Prostate gland (tissue), 2 donors: Measurements from ENCODE around the gene NEGR1. TPM values are rescaled to one million over a fixed set of nuclear protein-coding genes. Genes with fewer than 3 reads are reported as not detected.

Experiments
- DNase-seq: peaks from one replicate; pipeline ENCODE4 v3.0.0-alpha.2; 2019; ENCODE audit warnings: low spot score
- H3K27ac ChIP-seq, 2 donors: fragments of 200-600 bp; sonication (generic); 2 replicates each; pipeline ENCODE4 v1.5.1; 2017 to 2019
- H3K27me3 ChIP-seq: fragments of 200-600 bp; sonication (generic); replicated peaks from 2 replicates; pipeline ENCODE4 v1.5.1; 2019; ENCODE audit not compliant: insufficient read depth
- H3K36me3 ChIP-seq, 2 donors: fragments of 200-600 bp; sonication (generic); 1 replicate in 1 of 2; 2 replicates in 1 of 2; pipeline versions ENCODE4 v1.5.1 to v1.8.1; 2017 to 2019
- H3K4me1 ChIP-seq: fragments of 200-600 bp; sonication (generic); replicated peaks from 2 replicates; pipeline ENCODE4 v1.5.1; 2019
- H3K4me3 ChIP-seq, 2 donors: fragments of 200-600 bp; sonication (generic); 2 replicates each; pipeline ENCODE4 v1.5.1; 2017 to 2019
- H3K9me3 ChIP-seq: fragments of 200-600 bp; sonication (generic); 2 replicates; pipeline ENCODE4 v1.5.1; 2017
- POLR2A ChIP-seq: fragments of 450-650 bp; IDR thresholded peaks from one replicate; pipeline ENCODE4 v1.6.1; 2016; ENCODE audit warnings: antibody characterized with exemption, mild to moderate bottlenecking
- POLR2AphosphoS5 ChIP-seq: sonication (generic); formaldehyde crosslinking; IDR thresholded peaks from one replicate; pipeline ENCODE4 v1.6.1; 2017; ENCODE audit warnings: antibody characterized with exemption
- WGBS: methylation state at CpG from one replicate; pipeline ENCODE4 v1.1.5; 2018; 5-methylcytosine and 5-hydroxymethylcytosine counted together
- intact Hi-C: fragments of 100-400 bp; cut with DNase I; formaldehyde crosslinking; loops from one replicate; pipeline ENCODE4 v1.14.2; 2022
- total RNA-seq, 2 donors: library from RNA; depleted of rRNA; stranded (reverse); fragments of >200 nt; gene quantifications; one replicate each; pipeline ENCODE4 v1.1.0, GENCODE V29; 2016
- TF ChIP-seq, protein P1 (sequence below), 4 experiments: fragments of 200-600 bp in 2 of 4; fragments of 450-650 bp in 2 of 4; sonication (generic) in 2 of 4; IDR thresholded peaks; 1 replicate in 3 of 4; 2 replicates in 1 of 4; pipeline ENCODE4 v1.5.1; 2016 to 2019; ENCODE audit warnings: antibody characterized with exemption in 4 of 4, mild to moderate bottlenecking in 2 of 4, moderate library complexity in 2 of 4

Gene NEGR1
- total RNA-seq, 2 donors from 2014 or later, result 2.3 to 7.6 TPM

DNA sequence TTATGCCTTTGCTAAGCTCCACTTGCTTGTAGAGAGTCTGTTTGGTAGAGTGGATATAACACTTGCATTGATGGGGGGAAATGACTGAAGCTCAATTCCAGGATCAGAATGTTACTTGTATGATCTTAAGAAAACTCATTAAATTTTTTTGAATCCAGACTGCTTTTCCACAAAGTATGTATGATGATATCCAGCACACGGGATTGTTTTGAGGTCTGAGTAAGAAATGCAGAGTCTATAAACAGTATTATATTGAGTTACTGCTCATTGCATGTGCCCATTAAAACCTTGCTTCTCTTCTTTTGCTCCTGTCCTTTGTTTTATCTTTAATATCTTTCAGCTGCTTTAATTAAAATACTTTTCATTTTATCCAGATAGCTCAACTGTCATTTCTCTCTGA is 631.1 kb downstream of the NEGR1 start:
- no peak overlapping the region for H3K4me3 ChIP-seq
- H3K27ac ChIP-seq, result no peak overlapping the region
- H3K36me3 ChIP-seq, result no peaks in the 10 kb centered on the region
- no peaks in the 10 kb centered on the region for H3K4me1 ChIP-seq
- intact Hi-C loops, result no loop called here
- 44% methylated on average over 1 of the region's 1 CpG for WGBS
- no peaks in the 10 kb centered on the region for H3K9me3 ChIP-seq
- H3K27me3 ChIP-seq, result no peaks in the 10 kb centered on the region
- TF ChIP-seq, protein P1, sequence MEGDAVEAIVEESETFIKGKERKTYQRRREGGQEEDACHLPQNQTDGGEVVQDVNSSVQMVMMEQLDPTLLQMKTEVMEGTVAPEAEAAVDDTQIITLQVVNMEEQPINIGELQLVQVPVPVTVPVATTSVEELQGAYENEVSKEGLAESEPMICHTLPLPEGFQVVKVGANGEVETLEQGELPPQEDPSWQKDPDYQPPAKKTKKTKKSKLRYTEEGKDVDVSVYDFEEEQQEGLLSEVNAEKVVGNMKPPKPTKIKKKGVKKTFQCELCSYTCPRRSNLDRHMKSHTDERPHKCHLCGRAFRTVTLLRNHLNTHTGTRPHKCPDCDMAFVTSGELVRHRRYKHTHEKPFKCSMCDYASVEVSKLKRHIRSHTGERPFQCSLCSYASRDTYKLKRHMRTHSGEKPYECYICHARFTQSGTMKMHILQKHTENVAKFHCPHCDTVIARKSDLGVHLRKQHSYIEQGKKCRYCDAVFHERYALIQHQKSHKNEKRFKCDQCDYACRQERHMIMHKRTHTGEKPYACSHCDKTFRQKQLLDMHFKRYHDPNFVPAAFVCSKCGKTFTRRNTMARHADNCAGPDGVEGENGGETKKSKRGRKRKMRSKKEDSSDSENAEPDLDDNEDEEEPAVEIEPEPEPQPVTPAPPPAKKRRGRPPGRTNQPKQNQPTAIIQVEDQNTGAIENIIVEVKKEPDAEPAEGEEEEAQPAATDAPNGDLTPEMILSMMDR (IDR thresholded peaks at IDR 0.05), result no peak
- TF ChIP-seq POLR2AphosphoS5, result no peak
- DNase-seq, result no peak

DNA sequence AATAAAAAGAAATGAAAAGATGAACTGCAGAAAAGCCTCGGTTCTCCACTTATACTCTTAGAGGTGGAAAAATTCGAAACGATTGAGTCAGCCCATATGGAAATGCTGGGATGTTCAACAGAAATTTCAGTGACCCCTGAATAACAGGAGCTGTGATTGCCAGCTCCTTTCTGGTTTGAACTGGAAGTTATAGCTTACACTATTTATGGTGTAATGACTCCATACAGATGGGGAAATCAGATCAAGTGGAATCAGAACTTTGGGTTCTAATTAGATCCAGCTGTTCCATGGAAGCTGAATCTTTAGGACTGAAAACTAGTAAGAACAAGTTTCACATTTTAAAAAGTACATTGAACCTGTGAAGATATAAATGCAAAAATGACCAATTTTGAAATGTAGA is 632.2 kb downstream of the NEGR1 start:
- H3K27ac ChIP-seq, result no peak overlapping the region
- H3K4me1 ChIP-seq, result no peaks in the 10 kb centered on the region
- no peak for TF ChIP-seq POLR2AphosphoS5
- no peak for TF ChIP-seq POLR2A
- TF ChIP-seq, protein P1 (IDR thresholded peaks at IDR 0.05), result no peak
- no peak for DNase-seq
- 72% methylated on average over 3 of the region's 3 CpGs for WGBS
- no peaks in the 10 kb centered on the region for H3K9me3 ChIP-seq
- H3K36me3 ChIP-seq, result no peaks in the 10 kb centered on the region
- H3K4me3 ChIP-seq, result no peak overlapping the region
- intact Hi-C loops, result no loop called here
- no peaks in the 10 kb centered on the region for H3K27me3 ChIP-seq

DNA sequence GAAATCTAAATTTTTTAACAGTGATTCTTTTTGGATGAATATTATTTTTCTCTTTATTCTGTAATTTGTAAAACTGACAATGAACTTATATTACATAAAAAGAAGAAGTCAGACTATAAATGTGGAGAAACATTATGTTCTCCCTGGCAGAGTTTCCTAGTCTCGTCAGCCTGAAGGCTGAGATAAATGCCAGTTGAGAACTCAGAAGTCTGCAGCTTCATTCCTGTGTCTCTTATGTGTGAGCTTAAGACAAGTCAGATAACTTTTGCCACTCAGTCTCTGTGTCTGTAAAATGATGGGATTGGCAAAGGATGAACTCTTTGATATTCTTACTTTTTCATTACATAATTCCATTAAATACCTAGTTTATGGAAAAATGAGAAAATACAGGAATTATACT is 632.7 kb downstream of the NEGR1 start:
- intact Hi-C loops, result no loop called here
- Histone ChIP-seq H3K27ac (no peak overlapping the region), H3K4me3 (no peak overlapping the region), H3K27me3 (no peaks in the 10 kb centered on the region), H3K36me3 (no peaks in the 10 kb centered on the region), H3K4me1 (no peaks in the 10 kb centered on the region), H3K9me3 (no peaks in the 10 kb centered on the region)
- no peak for DNase-seq
- 37% methylated on average over 1 of the region's 1 CpG for WGBS
- TF ChIP-seq, protein P1 (IDR thresholded peaks at IDR 0.05), result no peak
- TF ChIP-seq POLR2AphosphoS5, result no peak
- no peak for TF ChIP-seq POLR2A

DNA sequence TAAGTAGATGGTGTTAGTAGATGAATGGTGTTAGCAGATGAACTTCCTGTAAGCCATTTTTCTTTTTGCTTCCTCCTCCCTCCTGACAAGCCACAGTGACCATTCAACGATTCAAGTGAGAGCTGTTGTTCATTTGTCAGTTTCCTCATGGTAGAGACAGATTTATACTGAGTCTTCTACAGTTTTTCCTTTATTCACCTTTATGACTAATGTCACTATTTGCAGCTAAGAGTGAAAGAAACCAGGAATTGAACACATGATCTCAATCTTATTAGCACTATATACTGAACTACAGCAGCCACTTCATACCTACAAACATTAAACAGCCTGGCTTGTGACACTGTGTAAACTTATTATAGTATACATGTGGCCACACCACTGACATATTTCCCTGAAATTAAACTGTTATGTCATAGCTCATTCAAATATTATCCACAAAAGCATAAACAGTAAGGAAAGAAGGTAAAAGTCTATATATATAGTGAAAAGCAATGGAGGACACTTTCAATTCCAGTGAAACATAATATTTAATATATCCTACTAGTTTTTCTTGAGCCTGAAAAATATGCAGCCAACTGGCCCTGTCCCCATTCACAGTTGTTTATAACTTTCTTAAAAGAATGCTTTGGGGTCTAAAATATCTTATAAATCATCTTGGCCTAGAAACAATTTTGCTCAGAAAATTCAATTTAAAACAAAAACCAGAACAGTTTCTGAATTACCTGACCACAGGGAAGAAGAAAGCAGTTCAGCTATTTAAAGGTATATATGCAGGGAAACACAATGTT is 634.6 kb downstream of the NEGR1 start:
- H3K27me3 ChIP-seq, result no peaks in the 10 kb centered on the region
- no peaks in the 10 kb centered on the region for H3K4me1 ChIP-seq
- no peak overlapping the region for H3K27ac ChIP-seq
- WGBS, result 76% methylated on average over 1 of the region's 1 CpG
- no peak overlapping the region for H3K4me3 ChIP-seq
- DNase-seq, result no peak
- TF ChIP-seq POLR2A, result no peak
- TF ChIP-seq, protein P1 (IDR thresholded peaks at IDR 0.05), result no peak
- no peak for TF ChIP-seq POLR2AphosphoS5
- intact Hi-C loops, result no loop called here
- no peaks in the 10 kb centered on the region for H3K9me3 ChIP-seq
- H3K36me3 ChIP-seq, result no peaks in the 10 kb centered on the region

DNA sequence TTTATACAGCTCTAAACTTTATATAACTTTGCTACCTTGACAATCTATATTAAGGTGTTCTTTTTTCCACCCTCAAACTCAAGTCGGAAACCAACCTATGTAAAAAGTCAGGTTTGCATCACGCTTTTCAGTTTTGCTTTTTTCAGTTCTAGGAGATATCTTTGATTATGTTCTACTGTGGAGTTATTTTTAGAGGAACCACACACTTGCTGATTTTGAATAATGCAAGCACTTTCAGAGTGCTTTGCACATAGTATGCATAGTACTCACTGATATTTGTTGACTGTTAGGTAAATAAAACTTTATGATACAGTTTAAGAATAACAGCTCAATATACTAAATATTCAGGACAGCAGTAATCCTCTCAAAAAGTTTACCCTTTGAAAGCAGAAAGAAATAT is 637.3 kb downstream of the NEGR1 start:
- no peaks in the 10 kb centered on the region for H3K4me1 ChIP-seq
- H3K4me3 ChIP-seq, result no peak overlapping the region
- H3K9me3 ChIP-seq, result no peaks in the 10 kb centered on the region
- WGBS, result 97% methylated on average over 2 of the region's 2 CpGs
- no peaks in the 10 kb centered on the region for H3K36me3 ChIP-seq
- intact Hi-C loops, result no loop called here
- no peak for TF ChIP-seq POLR2A
- no peak for TF ChIP-seq POLR2AphosphoS5
- TF ChIP-seq, protein P1 (IDR thresholded peaks at IDR 0.05), result no peak
- no peak overlapping the region for H3K27ac ChIP-seq
- H3K27me3 ChIP-seq, result no peaks in the 10 kb centered on the region
- no peak for DNase-seq
